Bronchial epithelial cell (primary cell): ENCODE measurements around the gene EEFSEC. TPM values are rescaled to one million over a fixed set of nuclear protein-coding genes. Genes with fewer than 3 reads are reported as not detected.

Experiments
- DNase-seq: peaks from one replicate; pipeline ENCODE4 v3.0.0-alpha.2; 2010; ENCODE audit warnings: low read depth
- FAIRE-seq: peaks from 2 replicates; lab custom pipeline; 2011; peaks lifted over from hg19 to GRCh38; lab: Jason Lieb, UNC
- H3K27me3 ChIP-seq: 2 replicates; pipeline ENCODE4 v1.5.1; 2011; ENCODE audit warnings: low read length; ENCODE audit not compliant: control insufficient read depth, insufficient read depth
- H3K36me3 ChIP-seq: 2 replicates; pipeline ENCODE4 v1.5.1; 2011; ENCODE audit warnings: low read length; ENCODE audit not compliant: control insufficient read depth, insufficient read depth
- H3K4me3 ChIP-seq: 2 replicates; pipeline ENCODE4 v1.5.1; 2011; ENCODE audit warnings: mild to moderate bottlenecking, low read depth, low read length, control low read depth
- total RNA-seq: library from RNA; depleted of rRNA; stranded (reverse); fragments of >200 nt; gene quantifications from 2 replicates; pipeline ENCODE4 v1.2.1, GENCODE V29; 2014
- TF ChIP-seq, protein P1 (sequence below): IDR thresholded peaks from 2 replicates; pipeline ENCODE4 v1.5.1; 2011; ENCODE audit warnings: mild to moderate bottlenecking, moderate library complexity, low read length, control low read depth, inconsistent platforms; ENCODE audit not compliant: insufficient read depth, severe bottlenecking

The EEFSEC gene
- total RNA-seq, 1 donor from 2014 or later: 3.7 TPM

- no peaks in the 10 kb centered on the region for H3K27me3 ChIP-seq
- peaks cover 4% of the 10 kb centered on the region for H3K36me3 ChIP-seq
- no peak overlapping the region for H3K4me3 ChIP-seq
- TF ChIP-seq, protein P1, sequence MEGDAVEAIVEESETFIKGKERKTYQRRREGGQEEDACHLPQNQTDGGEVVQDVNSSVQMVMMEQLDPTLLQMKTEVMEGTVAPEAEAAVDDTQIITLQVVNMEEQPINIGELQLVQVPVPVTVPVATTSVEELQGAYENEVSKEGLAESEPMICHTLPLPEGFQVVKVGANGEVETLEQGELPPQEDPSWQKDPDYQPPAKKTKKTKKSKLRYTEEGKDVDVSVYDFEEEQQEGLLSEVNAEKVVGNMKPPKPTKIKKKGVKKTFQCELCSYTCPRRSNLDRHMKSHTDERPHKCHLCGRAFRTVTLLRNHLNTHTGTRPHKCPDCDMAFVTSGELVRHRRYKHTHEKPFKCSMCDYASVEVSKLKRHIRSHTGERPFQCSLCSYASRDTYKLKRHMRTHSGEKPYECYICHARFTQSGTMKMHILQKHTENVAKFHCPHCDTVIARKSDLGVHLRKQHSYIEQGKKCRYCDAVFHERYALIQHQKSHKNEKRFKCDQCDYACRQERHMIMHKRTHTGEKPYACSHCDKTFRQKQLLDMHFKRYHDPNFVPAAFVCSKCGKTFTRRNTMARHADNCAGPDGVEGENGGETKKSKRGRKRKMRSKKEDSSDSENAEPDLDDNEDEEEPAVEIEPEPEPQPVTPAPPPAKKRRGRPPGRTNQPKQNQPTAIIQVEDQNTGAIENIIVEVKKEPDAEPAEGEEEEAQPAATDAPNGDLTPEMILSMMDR: no peak
- DNase-seq (no peak), FAIRE-seq (no peak)
Observed at GRCh38 chr3:128160661-128161060, 7.4 kb downstream of the EEFSEC start.

- Histone ChIP-seq H3K27me3 (no peaks in the 10 kb centered on the region), H3K36me3 (peaks cover 2% of the 10 kb centered on the region), H3K4me3 (no peak overlapping the region)
- no peak for DNase-seq
- TF ChIP-seq, protein P1: no peak
- FAIRE-seq: no peak
Observed at GRCh38 chr3:128163432-128163831, 10.2 kb downstream of the EEFSEC start.

DNA sequence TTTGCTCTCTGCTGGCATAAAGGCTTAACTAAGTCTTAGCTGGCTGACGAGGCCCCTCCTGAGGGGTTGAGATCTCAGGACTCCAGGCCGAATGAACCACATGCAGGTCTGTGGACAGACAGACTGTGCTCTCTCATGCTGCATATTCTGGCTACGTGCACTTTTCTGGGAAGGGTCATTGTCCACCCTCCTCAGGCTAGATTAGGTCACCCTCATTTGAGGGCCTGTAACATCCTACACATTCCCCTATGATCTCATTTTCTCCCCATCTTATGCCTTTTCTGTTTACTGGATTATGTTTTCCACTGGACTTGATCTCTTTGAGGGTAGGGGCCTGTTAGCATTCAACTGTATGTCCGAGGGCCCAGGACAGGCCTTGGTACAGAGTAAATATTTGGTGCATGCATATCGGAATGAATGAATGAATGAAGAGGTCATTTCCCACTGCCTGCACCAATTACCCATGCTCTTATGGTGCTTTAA lies 13.7 kb downstream of the EEFSEC start:
- no peaks in the 10 kb centered on the region for H3K36me3 ChIP-seq
- DNase-seq: no peak
- H3K4me3 ChIP-seq: no peak overlapping the region
- no peak for FAIRE-seq
- TF ChIP-seq, protein P1: no peak
- no peaks in the 10 kb centered on the region for H3K27me3 ChIP-seq

DNA sequence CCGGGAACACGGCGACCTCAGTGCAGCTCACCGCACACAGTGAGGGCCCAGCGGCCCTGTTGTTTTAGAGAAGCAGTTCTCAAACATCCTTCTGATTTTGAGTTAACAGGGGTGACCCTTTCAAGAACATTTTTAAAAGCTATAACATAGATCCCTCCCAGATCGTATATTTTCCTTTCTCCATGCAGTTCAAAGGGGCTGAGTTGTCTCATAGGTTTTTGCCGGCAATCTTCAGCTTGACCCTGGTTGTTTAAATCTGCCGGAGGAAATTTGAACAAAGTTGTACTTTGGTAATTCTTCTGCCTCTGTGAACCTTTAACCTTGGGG lies 14.3 kb downstream of the EEFSEC start:
- no peak overlapping the region for H3K4me3 ChIP-seq
- TF ChIP-seq, protein P1: no peak
- no peaks in the 10 kb centered on the region for H3K27me3 ChIP-seq
- DNase-seq (no peak), FAIRE-seq (no peak)
- no peaks in the 10 kb centered on the region for H3K36me3 ChIP-seq

DNA sequence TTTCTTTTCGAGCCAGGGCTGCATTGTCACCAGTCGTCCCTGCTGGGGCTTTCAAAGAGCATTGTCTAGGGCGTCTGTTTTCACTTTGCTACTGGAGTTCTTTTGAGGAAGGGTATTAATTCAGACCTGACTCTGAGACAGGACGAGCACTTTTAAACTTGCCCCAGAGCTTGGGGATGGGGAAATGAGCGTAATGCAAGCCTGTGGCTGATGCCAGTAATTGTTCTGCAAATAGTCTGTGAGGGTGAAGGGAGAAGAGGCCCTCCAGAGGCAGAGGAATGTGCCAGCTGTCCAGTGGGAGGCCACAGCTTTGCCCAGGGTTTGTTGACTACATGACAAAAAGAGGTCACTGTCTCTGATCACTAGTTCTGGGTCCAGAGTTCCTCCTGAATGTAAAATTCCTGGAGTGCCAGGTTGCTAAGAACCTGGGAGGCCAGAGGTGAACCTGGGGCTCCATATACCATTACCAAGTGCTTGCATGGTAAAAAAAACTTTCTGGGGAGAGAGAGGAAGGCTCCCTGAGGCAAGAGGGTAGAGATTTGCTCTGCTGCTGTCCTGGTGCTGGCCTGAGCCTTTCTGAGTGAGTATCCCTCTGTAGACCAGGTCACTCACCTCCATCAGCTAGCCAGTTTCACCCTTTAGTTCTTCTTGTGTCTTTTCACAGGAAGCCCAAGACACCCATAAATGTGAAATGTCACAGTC lies 14.8 kb downstream of the EEFSEC start:
- no peak overlapping the region for H3K4me3 ChIP-seq
- no peaks in the 10 kb centered on the region for H3K36me3 ChIP-seq
- FAIRE-seq (no peak), DNase-seq (no peak)
- TF ChIP-seq, protein P1: no peak
- H3K27me3 ChIP-seq: no peaks in the 10 kb centered on the region

DNA sequence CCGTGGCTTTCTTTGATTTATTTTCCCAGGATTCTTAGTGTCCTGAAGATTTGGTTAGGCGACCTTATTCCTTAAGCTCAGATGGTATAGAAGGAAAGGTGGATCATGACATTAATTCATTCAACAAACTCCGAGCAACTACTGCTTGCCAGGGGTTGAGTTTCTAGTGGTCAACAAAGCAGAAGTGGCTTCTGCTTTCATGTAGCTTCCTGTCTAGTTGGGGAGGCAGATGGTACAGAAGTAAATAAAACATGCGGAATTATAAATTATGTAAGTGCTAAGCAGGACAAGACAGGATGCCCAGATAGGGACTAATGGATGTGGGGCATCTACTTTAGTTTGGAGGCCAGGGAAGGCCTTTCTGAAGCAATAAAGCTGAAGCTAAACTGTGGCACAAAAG lies 15.6 kb downstream of the EEFSEC start:
- no peaks in the 10 kb centered on the region for H3K36me3 ChIP-seq
- no peak for FAIRE-seq
- no peak for DNase-seq

More for the DNA sequence above, 15.6 kb downstream of the EEFSEC start:
- Histone ChIP-seq H3K4me3 (no peak overlapping the region), H3K27me3 (no peaks in the 10 kb centered on the region)
- TF ChIP-seq, protein P1: no peak
